Activated T-cell treated with anti-CD3 and anti-CD28 coated beads for 48 hours (primary cell): ENCODE results near the gene S100A4.
"Not testable (repeated sequence)": the region's sequence is repeated elsewhere in the genome, so short reads cannot be mapped to it uniquely, and the experiment has no call there.

Experiments used
- DNase-seq: peaks from one replicate; pipeline ENCODE4 v3.0.0-alpha.2; 2020; ENCODE audit warnings: low read depth

The S100A4 gene

GRCh38 chr1:153567621-153568366 is 22.2 kb upstream of the S100A4 start:
- DNase-seq, result peak; percentile 61

- peak; percentile 87 for DNase-seq
These were observed 21.1 kb upstream of the S100A4 start for GRCh38 chr1:153566414-153567371.

- DNase-seq, result peak; percentile 57
These were observed 20.1 kb upstream of the S100A4 start, which contains the start of gene S100A2 for GRCh38 chr1:153565529-153566374. Gene S100A2, minus strand, starts transcription at chr1:153565844. Its CDS starts 1,967 bp downstream, at chr1:153563877.

- DNase-seq, result no peak
These were observed 18.4 kb upstream of the S100A4 start for GRCh38 chr1:153563991-153564390.

- DNase-seq, result no peak
These were observed 17.9 kb upstream of the S100A4 start for GRCh38 chr1:153563483-153563901.

- not testable (repeated sequence) for DNase-seq
These were observed 16.4 kb upstream of the S100A4 start for GRCh38 chr1:153562021-153562420.

- no peak for DNase-seq
These were observed 15.9 kb upstream of the S100A4 start for GRCh38 chr1:153561466-153561985.

- no peak for DNase-seq
These were observed 15.3 kb upstream of the S100A4 start for GRCh38 chr1:153560771-153561465.

- DNase-seq, result no peak
These were observed 14.6 kb upstream of the S100A4 start for GRCh38 chr1:153560241-153560640.

- DNase-seq, result no peak
These were observed 12.3 kb upstream of the S100A4 start for GRCh38 chr1:153557877-153558276.

GRCh38 chr1:153556348-153556747 is 10.7 kb upstream of the S100A4 start:
- no peak for DNase-seq

- no peak for DNase-seq
These were observed 8.4 kb upstream of the S100A4 start for GRCh38 chr1:153553830-153554541.

GRCh38 chr1:153553096-153553495 is 7.5 kb upstream of the S100A4 start:
- no peak for DNase-seq

- DNase-seq, result no peak
These were observed 6.7 kb upstream of the S100A4 start for GRCh38 chr1:153552335-153552734.

- no peak for DNase-seq
These were observed 5.4 kb upstream of the S100A4 start for GRCh38 chr1:153550827-153551500.

GRCh38 chr1:153550398-153550758 is 4.8 kb upstream of the S100A4 start:
- DNase-seq, result no peak

- DNase-seq, result no peak
These were observed 4.3 kb upstream of the S100A4 start for GRCh38 chr1:153549741-153550397.

GRCh38 chr1:153548722-153549688 is 3.4 kb upstream of the S100A4 start, which contains the start of gene S100A3:
Gene S100A3, minus strand, starts transcription at chr1:153549258. Its CDS starts 773 bp downstream, at chr1:153548485.
- no peak for DNase-seq
